HCT116 (cell line): Measurements from ENCODE around the gene JAG1. TPM values are rescaled to one million over a fixed set of nuclear protein-coding genes. Genes with fewer than 3 reads are reported as not detected.

Source experiments
- ATAC-seq: fragments of 200-7000 bp; cut with Tn5 transposase; 2 replicates; pipeline ENCODE4 v1.9.1; 2020; ENCODE audit warnings: mild to moderate bottlenecking, moderate library complexity
- BruUV-seq: library from RNA; stranded (reverse); fragments of 400-500 nt; replicated peaks from 2 replicates; lab custom pipeline; 2021; lab: Mats Ljungman, UMichigan
- CTCF ChIA-PET: fragments of 300-600 bp; sonication (Branson Sonifier 250); formaldehyde crosslinking; loops from one replicate; lab custom pipeline; 2021; ENCODE audit warnings: antibody characterized with exemption; lab: Charles Lee
- POLR2A ChIA-PET: fragments of 300-600, 350-600 bp; sonication (Branson Sonifier 250); formaldehyde crosslinking; loops from one replicate; lab custom pipeline; 2021; ENCODE audit warnings: antibody characterized with exemption; lab: Charles Lee
- RAD21 ChIA-PET, 2 experiments: fragments of 300-600 bp; sonication (Branson Sonifier 250); formaldehyde crosslinking; loops; one replicate each; lab custom pipeline; 2023; ENCODE audit warnings: low total read pairs in 2 of 2; ENCODE audit not compliant: uncharacterized antibody in 2 of 2, unreplicated experiment in 2 of 2, low non-redundant PET in 1 of 2; lab: Charles Lee
- DNase-seq: peaks from one replicate; pipeline ENCODE4 v3.0.0-alpha.2; 2010; ENCODE audit warnings: low read depth, low spot score
- H2AFZ ChIP-seq: fragments of 200-600 bp; shearing (Covaris generic), sonication (generic); 2 replicates; pipeline ENCODE4 v1.6.1; 2017; ENCODE audit warnings: low read depth, mixed run types, mixed read lengths, antibody characterized with exemption, low read length; ENCODE audit not compliant: poor library complexity, severe bottlenecking
- H3K27ac ChIP-seq: 2 replicates; pipeline ENCODE4 v1.5.1; 2012; ENCODE audit warnings: low read depth, low read length
- H3K27me3 ChIP-seq: fragments of 200-600 bp; sonication (generic); 2 replicates; pipeline ENCODE4 v1.6.1; 2016; ENCODE audit warnings: mixed run types, low read length, mixed read lengths; ENCODE audit not compliant: insufficient read depth
- H3K36me3 ChIP-seq, 2 experiments: fragments of 200-500 bp in 1 of 2; fragments of 200-600 bp in 1 of 2; sonication (Bioruptor generic) in 1 of 2; sonication (generic) in 1 of 2; 2 replicates each; pipeline versions ENCODE4 v1.5.1 to v1.6.1; 2014 to 2016; ENCODE audit warnings: low read length in 2 of 2, inconsistent platforms in 1 of 2, mixed read lengths in 1 of 2, mixed run types in 1 of 2; ENCODE audit not compliant: insufficient read depth in 2 of 2, control insufficient read depth in 1 of 2
- H3K4me1 ChIP-seq, 2 experiments: fragments of 200-600 bp in 1 of 2; sonication (generic) in 1 of 2; 2 replicates each; pipeline versions ENCODE4 v1.5.1 to v1.6.1; 2012 to 2017; ENCODE audit warnings: low read length in 2 of 2, inconsistent platforms in 1 of 2, mild to moderate bottlenecking in 1 of 2, mixed read lengths in 1 of 2, mixed run types in 1 of 2, moderate library complexity in 1 of 2; ENCODE audit not compliant: insufficient read depth in 2 of 2, control insufficient read depth in 1 of 2
- H3K4me2 ChIP-seq: fragments of 200-600 bp; sonication (generic); 2 replicates; pipeline ENCODE4 v1.6.1; 2017; ENCODE audit warnings: mixed run types, low read length, mixed read lengths
- H3K4me3 ChIP-seq, 2 experiments: fragments of 200-600 bp in 1 of 2; sonication (generic) in 1 of 2; replicated peaks in 1 of 2; 2 replicates each; pipeline ENCODE4 v1.5.1; 2011 to 2016; ENCODE audit warnings: low read length in 2 of 2, control low read depth in 1 of 2, low read depth in 1 of 2, mild to moderate bottlenecking in 1 of 2, mixed read lengths in 1 of 2, mixed run types in 1 of 2
- H3K79me2 ChIP-seq: fragments of 200-600 bp; sonication (generic); 2 replicates; pipeline ENCODE4 v1.6.1; 2017; ENCODE audit warnings: mild to moderate bottlenecking, mixed run types, low read length, moderate library complexity, mixed read lengths; ENCODE audit not compliant: insufficient read depth
- H3K9ac ChIP-seq: fragments of 200-600 bp; sonication (generic); 2 replicates; pipeline ENCODE4 v1.6.1; 2016; ENCODE audit warnings: low read length, mixed read lengths
- H3K9me2 ChIP-seq: fragments of 200-600 bp; sonication (generic), shearing (Covaris generic); 2 replicates; pipeline ENCODE4 v1.6.1; 2017; ENCODE audit warnings: mixed run types, mild to moderate bottlenecking, moderate library complexity; ENCODE audit not compliant: insufficient read depth
- H3K9me3 ChIP-seq, 2 experiments: fragments of 200-500 bp in 1 of 2; fragments of 200-600 bp in 1 of 2; sonication (Bioruptor generic) in 1 of 2; sonication (generic) in 1 of 2; 2 replicates each; pipeline ENCODE4 v1.6.1; 2014 to 2017; ENCODE audit warnings: low read length in 2 of 2, mixed read lengths in 2 of 2, inconsistent platforms in 1 of 2, low read depth in 1 of 2, mild to moderate bottlenecking in 1 of 2, mixed run types in 1 of 2, moderate library complexity in 1 of 2; ENCODE audit not compliant: control insufficient read depth in 1 of 2, insufficient read depth in 1 of 2
- H4K20me1 ChIP-seq: fragments of 200-600 bp; sonication (generic), shearing (Covaris generic); 2 replicates; pipeline ENCODE4 v1.6.1; 2017; ENCODE audit warnings: mixed run types, mild to moderate bottlenecking, moderate library complexity; ENCODE audit not compliant: insufficient read depth
- ATF3 ChIP-seq: IDR thresholded peaks from 2 replicates; pipeline ENCODE4 v1.6.1; 2012
- CBX3 ChIP-seq: IDR thresholded peaks from 2 replicates; pipeline ENCODE4 v1.6.1; 2012; ENCODE audit warnings: low read depth
- CEBPB ChIP-seq: IDR thresholded peaks from 2 replicates; pipeline ENCODE4 v1.6.1; 2012; ENCODE audit warnings: low read depth
- CTCF ChIP-seq, 3 experiments: fragments of 200-600 bp in 1 of 3; sonication (generic) in 1 of 3; IDR thresholded peaks in 2 of 3; conservative IDR thresholded peaks in 1 of 3; 2 replicates each; pipeline ENCODE4 v1.5.1; 2012 to 2017; ENCODE audit warnings: low read depth in 2 of 3, low read length in 2 of 3, antibody characterized with exemption in 1 of 3, borderline replicate concordance in 1 of 3, control low read depth in 1 of 3, mild to moderate bottlenecking in 1 of 3, mixed read lengths in 1 of 3, mixed run types in 1 of 3, moderate library complexity in 1 of 3; ENCODE audit not compliant: insufficient read depth in 1 of 3
- EZH2 ChIP-seq: fragments of 200-600 bp; sonication (generic); IDR thresholded peaks from 2 replicates; pipeline ENCODE4 v1.6.1; 2017; ENCODE audit warnings: antibody characterized with exemption, mixed run types
- EZH2phosphoT487 ChIP-seq: fragments of 200-600 bp; IDR thresholded peaks from 2 replicates; pipeline ENCODE4 v1.6.1; 2018; ENCODE audit warnings: antibody characterized with exemption, borderline replicate concordance
- JUND ChIP-seq: IDR thresholded peaks from 2 replicates; pipeline ENCODE4 v1.6.1; 2012
- SP1 ChIP-seq: IDR thresholded peaks from 2 replicates; pipeline ENCODE4 v1.6.1; 2012; ENCODE audit warnings: low read depth
- SRF ChIP-seq: IDR thresholded peaks from 2 replicates; pipeline ENCODE4 v1.6.1; 2012; ENCODE audit warnings: low read depth
- TCF7L2 ChIP-seq: IDR thresholded peaks from 2 replicates; pipeline ENCODE4 v1.7.0; 2011; ENCODE audit warnings: borderline replicate concordance, inconsistent platforms; ENCODE audit not compliant: insufficient read depth, insufficient read length; ENCODE audit errors: extremely low read depth
- intact Hi-C: fragments of 100-400 bp; cut with micrococcal nuclease; formaldehyde crosslinking; loops from 2 replicates; pipeline ENCODE4 v1.10.0; 2022
- total RNA-seq: library from RNA; stranded (reverse); gene quantifications from one replicate; pipeline ENCODE4 v1.2.1, GENCODE V29; 2021; ENCODE audit not compliant: unreplicated experiment
- TF ChIP-seq, protein P1 (sequence below): IDR thresholded peaks from 2 replicates; pipeline ENCODE4 v1.6.1; 2012

JAG1 gene
- total RNA-seq, 1 experiment from 2014 or later, result 31.9 TPM

DNA sequence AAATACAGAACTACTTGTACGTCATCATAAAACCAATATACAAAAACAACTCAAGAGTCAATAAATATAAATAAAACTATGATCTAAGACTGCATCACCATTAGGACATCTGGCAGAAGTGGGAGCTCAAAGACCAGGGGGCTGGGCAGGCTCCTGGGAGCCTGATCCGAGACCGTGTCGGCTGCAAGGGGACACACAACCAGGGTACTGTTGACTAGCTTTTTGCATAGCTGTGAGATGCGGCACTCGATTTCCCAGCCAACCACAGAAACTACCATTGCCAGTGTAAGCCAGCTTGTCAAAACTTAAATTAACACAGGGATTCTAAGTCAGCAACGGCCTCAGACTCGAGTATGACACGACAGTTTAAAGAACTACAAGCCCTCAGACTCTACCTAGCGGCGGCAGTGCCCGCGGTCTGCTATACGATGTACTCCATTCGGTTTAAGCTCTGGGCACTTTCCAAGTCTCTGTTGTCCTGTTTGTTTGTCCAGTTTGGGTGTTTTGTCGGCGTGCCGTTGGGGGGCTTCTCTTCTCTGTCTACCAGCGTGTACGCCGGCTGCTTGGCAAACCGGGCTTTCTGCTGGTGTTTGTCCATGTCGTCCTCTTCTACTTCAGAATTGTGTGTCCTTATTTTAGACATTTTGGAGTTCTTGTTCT is 34.6 kb downstream of the JAG1 start:
- ChIA-PET RAD21 (no interaction called here), POLR2A (no interaction called here), CTCF (no interaction called here)
- intact Hi-C loops, result no loop called here
- no peaks in the 10 kb centered on the region for H3K27me3 ChIP-seq
- no peaks in the 10 kb centered on the region for H3K9me2 ChIP-seq
- H3K4me2 ChIP-seq, result no peak overlapping the region
- ATAC-seq (no peak), DNase-seq (no peak)
- no peaks in the 10 kb centered on the region for H3K4me1 ChIP-seq
- no peak for TF ChIP-seq EZH2
- no peak for TF ChIP-seq TCF7L2
- no peak for TF ChIP-seq SP1
- no peak for TF ChIP-seq CTCF (IDR thresholded peaks at IDR 0.05 in 2 of 3, conservative IDR thresholded peaks at IDR 0.05 in 1 of 3; ENCODE audit: borderline replicate concordance in 1 of 3, insufficient read depth in 1 of 3, low read depth in 2 of 3, low read length in 2 of 3)
- no peak for TF ChIP-seq SRF
- no peak for TF ChIP-seq CBX3
- no peak for TF ChIP-seq EZH2phosphoT487
- H3K9ac ChIP-seq, result no peak overlapping the region
- H3K27ac ChIP-seq, result no peak overlapping the region
- no TSS peak for BruUV-seq
- no peaks in the 10 kb centered on the region for H3K79me2 ChIP-seq
- H4K20me1 ChIP-seq, result no peaks in the 10 kb centered on the region
- no peak overlapping the region for H2AFZ ChIP-seq
- no peaks in the 10 kb centered on the region for H3K9me3 ChIP-seq
- H3K4me3 ChIP-seq, result no peak overlapping the region
- H3K36me3 ChIP-seq, result peaks cover 27 to 52% of the 10 kb centered on the region in 2 experiments; a peak in 3 of 4 replicates

GRCh38 chr20:10637563-10637962 is 36.2 kb downstream of the JAG1 start:
- Histone ChIP-seq H3K4me3 (no peak overlapping the region), H3K9ac (no peak overlapping the region), H4K20me1 (no peaks in the 10 kb centered on the region), H2AFZ (no peak overlapping the region), H3K4me2 (no peak overlapping the region), H3K4me1 (no peaks in the 10 kb centered on the region), H3K79me2 (no peaks in the 10 kb centered on the region), H3K9me2 (no peaks in the 10 kb centered on the region), H3K36me3 (peaks cover 22 to 36% of the 10 kb centered on the region in 2 experiments; a peak in 3 of 4 replicates), H3K27ac (no peak overlapping the region), H3K27me3 (no peaks in the 10 kb centered on the region), H3K9me3 (no peaks in the 10 kb centered on the region)
- ATAC-seq (no peak), DNase-seq (no peak)
- no TSS peak for BruUV-seq
- TF ChIP-seq CBX3, result no peak
- no peak for TF ChIP-seq CEBPB
- TF ChIP-seq ATF3, result no peak
- TF ChIP-seq, protein P1, sequence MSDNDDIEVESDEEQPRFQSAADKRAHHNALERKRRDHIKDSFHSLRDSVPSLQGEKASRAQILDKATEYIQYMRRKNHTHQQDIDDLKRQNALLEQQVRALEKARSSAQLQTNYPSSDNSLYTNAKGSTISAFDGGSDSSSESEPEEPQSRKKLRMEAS, result no peak
- TF ChIP-seq JUND, result no peak
- intact Hi-C loops, result no loop called here
- POLR2A ChIA-PET, result no interaction called here
- CTCF ChIA-PET, result interaction anchor here (0.8 kb wide), 1 partner anchor 13 kb away, joined by 3 read pairs; no protein-coding TSS in a partner anchor
- RAD21 ChIA-PET, result no interaction called here
